Measurements from ENCODE around the gene PPFIBP1.

- TF ChIP-seq, protein P1, sequence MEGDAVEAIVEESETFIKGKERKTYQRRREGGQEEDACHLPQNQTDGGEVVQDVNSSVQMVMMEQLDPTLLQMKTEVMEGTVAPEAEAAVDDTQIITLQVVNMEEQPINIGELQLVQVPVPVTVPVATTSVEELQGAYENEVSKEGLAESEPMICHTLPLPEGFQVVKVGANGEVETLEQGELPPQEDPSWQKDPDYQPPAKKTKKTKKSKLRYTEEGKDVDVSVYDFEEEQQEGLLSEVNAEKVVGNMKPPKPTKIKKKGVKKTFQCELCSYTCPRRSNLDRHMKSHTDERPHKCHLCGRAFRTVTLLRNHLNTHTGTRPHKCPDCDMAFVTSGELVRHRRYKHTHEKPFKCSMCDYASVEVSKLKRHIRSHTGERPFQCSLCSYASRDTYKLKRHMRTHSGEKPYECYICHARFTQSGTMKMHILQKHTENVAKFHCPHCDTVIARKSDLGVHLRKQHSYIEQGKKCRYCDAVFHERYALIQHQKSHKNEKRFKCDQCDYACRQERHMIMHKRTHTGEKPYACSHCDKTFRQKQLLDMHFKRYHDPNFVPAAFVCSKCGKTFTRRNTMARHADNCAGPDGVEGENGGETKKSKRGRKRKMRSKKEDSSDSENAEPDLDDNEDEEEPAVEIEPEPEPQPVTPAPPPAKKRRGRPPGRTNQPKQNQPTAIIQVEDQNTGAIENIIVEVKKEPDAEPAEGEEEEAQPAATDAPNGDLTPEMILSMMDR (IDR thresholded peaks at IDR 0.05) = no peak
- no peak for TF ChIP-seq POLR2AphosphoS5 (IDR thresholded peaks at IDR 0.05)
- TF ChIP-seq POLR2A (IDR thresholded peaks at IDR 0.05) = no peak
- no peak for TF ChIP-seq EP300 (IDR thresholded peaks at IDR 0.05)
These were observed 32.1 kb downstream of the PPFIBP1 start for GRCh38 chr12:27555925-27556778.

All from stomach (tissue), 4 donors.